Central memory CD8-positive, alpha-beta T cell (primary cell): ENCODE measurements around the gene KCNJ12.
"Not testable (repeated sequence)": the region's sequence is repeated elsewhere in the genome, so short reads cannot be mapped to it uniquely, and the experiment has no call there.

Source experiments
- ATAC-seq: fragments of 150-1000 bp; cut with Tn5 transposase; replicated peaks from 2 replicates; pipeline ENCODE4 v1.10.0; 2022; ENCODE audit warnings: mild to moderate bottlenecking, moderate FRiP score, moderate number of reproducible peaks; ENCODE audit not compliant: poor library complexity, severe bottlenecking; ENCODE audit errors: extremely low read depth
- DNase-seq, 2 donors: peaks; one replicate each; pipeline ENCODE4 v3.0.0; 2021; ENCODE audit warnings: low spot score in 2 of 2
- H3K27ac Mint-ChIP-seq: one replicate; pipeline ENCODE4 v1.8.0; 2022; ENCODE audit warnings: low read depth, mild to moderate bottlenecking, moderate library complexity, mixed read lengths
- H3K27me3 Mint-ChIP-seq: one replicate; pipeline ENCODE4 v1.8.0; 2022; ENCODE audit warnings: mixed read lengths
- H3K36me3 Mint-ChIP-seq: one replicate; pipeline ENCODE4 v1.8.0; 2022; ENCODE audit warnings: mild to moderate bottlenecking, moderate library complexity, mixed read lengths; ENCODE audit not compliant: insufficient read depth
- H3K4me1 Mint-ChIP-seq: one replicate; pipeline ENCODE4 v1.8.0; 2022; ENCODE audit warnings: mixed read lengths
- H3K4me3 Mint-ChIP-seq: one replicate; pipeline ENCODE4 v1.8.0; 2022; ENCODE audit warnings: mild to moderate bottlenecking, moderate library complexity, mixed read lengths
- H3K9me3 Mint-ChIP-seq: one replicate; pipeline ENCODE4 v1.8.0; 2022; ENCODE audit warnings: mixed read lengths

The KCNJ12 gene

DNA sequence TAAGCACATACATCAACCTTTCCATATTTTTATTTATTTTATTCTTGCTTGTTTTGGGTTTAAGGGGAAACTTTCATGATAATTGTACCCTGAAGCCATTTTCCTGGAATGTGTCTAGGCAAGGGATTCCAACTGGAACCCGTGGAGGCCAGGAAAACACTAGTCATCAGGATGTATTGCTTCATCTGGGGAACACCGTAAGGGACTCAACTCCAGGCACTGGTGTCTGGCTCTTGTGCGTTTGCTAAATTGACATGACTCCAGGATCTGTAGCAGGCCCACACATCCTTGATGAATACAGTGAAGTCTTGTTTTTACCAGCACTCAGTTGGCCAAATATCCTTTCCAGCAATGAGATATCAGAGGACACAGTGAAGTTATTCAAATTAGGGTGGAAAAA lies 51.6 kb downstream of the KCNJ12 start:
- H3K27ac Mint-ChIP-seq, H3K4me1 Mint-ChIP-seq, H3K36me3 Mint-ChIP-seq, H3K4me3 Mint-ChIP-seq, ATAC-seq, DNase-seq, H3K9me3 Mint-ChIP-seq: not testable (repeated sequence)
- H3K27me3 Mint-ChIP-seq, result peaks cover 17% of the 10 kb centered on the region

DNA sequence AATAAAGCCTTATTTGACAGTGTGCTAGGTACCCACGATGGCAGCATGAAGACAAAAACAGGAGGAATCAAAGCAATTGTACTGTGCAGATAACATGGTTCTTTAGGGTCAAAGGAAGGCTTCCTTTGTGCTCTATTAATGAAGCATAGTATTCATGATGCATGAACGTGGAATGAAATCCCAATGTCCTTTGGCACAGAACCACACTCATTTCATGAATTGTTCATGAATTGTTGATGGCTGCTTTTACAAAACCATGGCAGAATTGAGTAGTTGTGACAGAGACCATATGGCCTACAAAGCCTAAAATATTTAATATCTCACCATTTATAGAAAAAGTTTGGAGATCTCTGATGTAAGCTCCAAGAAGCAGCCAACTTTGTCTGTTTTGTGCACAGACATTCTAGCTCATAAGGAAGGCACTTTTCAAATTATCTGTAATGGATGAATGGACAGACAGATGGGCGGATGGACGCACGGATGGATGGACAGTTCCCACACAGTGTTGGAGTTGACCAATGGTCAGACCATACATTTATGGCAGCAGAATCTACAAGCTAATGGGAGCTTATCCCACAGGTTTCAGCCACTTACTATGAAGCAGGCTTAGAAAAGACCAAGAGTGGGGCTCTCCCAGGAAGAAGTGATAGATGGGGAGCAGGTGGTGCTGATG lies 52.7 kb downstream of the KCNJ12 start:
- ATAC-seq, DNase-seq, H3K27ac Mint-ChIP-seq, H3K4me1 Mint-ChIP-seq, H3K9me3 Mint-ChIP-seq, H3K36me3 Mint-ChIP-seq, H3K4me3 Mint-ChIP-seq: not testable (repeated sequence)
- peaks cover 19% of the 10 kb centered on the region for H3K27me3 Mint-ChIP-seq

DNA sequence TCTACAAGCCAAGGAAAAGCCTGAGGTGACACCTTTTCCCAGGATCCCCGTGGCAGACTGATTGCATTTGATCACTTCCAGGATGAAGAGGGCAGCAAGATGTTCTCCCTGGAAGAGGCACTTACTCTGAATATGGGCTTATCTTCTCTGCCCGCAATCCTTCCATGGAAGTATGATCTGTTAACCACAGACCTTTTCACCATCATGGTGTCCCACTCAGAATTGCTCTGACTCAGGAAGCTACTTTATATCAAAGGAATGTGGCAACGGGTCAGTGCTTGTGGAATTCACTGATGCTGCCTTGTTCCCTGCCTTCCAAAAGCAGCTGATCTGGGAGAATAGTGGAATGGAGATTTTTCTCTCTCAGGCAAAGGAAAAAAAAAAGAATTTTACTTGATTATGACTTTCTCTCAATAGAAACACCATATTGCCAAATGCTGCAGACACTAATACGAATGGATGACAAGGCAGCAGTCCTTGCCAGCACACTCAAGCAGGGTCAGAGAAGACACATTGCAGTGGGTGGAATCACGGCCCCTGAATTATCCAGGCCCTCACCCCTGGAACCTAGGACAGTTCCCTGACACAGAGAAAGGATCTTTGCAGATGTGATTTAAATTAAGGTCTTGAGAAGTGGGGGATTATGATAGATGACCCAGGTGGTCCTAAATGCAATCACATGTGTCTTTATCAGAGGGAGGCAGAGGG lies 53.9 kb downstream of the KCNJ12 start:
- not testable (repeated sequence) for ATAC-seq, H3K36me3 Mint-ChIP-seq, H3K9me3 Mint-ChIP-seq, H3K27ac Mint-ChIP-seq, H3K4me3 Mint-ChIP-seq, H3K4me1 Mint-ChIP-seq, DNase-seq
- H3K27me3 Mint-ChIP-seq, result peaks cover 18% of the 10 kb centered on the region

DNA sequence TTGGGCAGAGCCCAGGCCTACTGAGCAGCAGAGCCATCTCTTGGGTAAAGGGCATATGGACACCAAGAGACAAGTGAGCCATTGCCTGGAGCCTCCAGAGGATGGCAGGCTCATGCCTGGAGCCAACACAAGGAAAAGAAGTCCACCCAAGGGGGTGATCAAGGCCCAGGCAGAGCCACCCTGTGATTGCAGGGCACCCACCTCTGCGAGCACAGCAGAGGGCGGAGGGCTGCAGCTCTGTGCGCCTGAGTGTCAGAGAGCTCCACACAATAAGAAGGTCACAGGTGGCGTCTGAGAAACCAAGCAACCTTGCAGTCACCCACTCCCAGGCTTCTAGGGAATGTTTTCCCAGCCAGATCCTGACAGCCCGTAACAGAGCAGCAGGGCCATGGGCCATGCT lies 57.8 kb downstream of the KCNJ12 start:
- not testable (repeated sequence) for ATAC-seq, H3K27ac Mint-ChIP-seq, H3K4me1 Mint-ChIP-seq, H3K36me3 Mint-ChIP-seq, DNase-seq, H3K4me3 Mint-ChIP-seq, H3K9me3 Mint-ChIP-seq
- peaks cover 31% of the 10 kb centered on the region for H3K27me3 Mint-ChIP-seq

DNA sequence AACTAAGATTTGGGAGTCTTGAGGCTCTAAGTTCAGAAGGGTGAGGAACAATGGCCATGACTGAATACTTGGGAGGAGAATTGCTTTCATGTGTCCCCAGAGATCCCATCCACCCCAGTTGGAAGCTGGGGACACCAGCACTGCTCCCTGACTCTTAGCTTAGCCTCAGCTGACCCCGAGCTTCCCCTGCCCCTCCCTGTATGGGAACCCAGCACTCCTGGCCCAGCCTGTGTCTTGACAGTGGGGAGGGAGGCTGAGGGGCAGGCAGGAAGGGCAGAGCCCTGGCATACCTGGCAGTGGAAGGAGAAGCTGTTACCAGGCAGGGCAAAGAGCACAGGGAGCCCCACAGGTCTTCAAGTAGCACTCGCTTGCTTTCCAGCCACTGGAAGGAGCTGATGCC lies 58.8 kb downstream of the KCNJ12 start:
- H3K36me3 Mint-ChIP-seq, ATAC-seq, DNase-seq, H3K4me1 Mint-ChIP-seq, H3K27ac Mint-ChIP-seq, H3K9me3 Mint-ChIP-seq, H3K4me3 Mint-ChIP-seq: not testable (repeated sequence)
- peaks cover 31% of the 10 kb centered on the region for H3K27me3 Mint-ChIP-seq

DNA sequence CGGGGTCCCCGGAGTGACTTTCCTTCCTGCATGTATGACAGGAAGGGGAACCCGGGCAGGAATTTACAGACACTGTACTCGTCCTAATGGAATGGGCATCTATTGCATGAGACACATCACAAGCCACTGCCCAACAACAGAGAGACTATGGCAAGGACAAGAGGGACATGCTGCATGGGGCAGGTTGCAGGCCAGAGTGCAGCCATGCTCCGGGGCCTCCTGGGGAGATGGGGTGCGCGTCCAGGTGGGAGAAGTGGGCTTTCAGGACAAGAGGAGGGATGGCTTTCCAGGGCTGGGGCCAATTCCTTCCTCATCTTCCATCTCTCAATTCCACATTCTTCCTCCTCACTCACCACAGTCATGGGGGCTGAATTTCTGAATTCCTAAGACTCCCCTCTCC lies 60.3 kb downstream of the KCNJ12 start:
- DNase-seq, H3K4me1 Mint-ChIP-seq, H3K36me3 Mint-ChIP-seq, H3K9me3 Mint-ChIP-seq, H3K27ac Mint-ChIP-seq, H3K4me3 Mint-ChIP-seq, ATAC-seq: not testable (repeated sequence)
- H3K27me3 Mint-ChIP-seq, result peaks cover 31% of the 10 kb centered on the region

DNA sequence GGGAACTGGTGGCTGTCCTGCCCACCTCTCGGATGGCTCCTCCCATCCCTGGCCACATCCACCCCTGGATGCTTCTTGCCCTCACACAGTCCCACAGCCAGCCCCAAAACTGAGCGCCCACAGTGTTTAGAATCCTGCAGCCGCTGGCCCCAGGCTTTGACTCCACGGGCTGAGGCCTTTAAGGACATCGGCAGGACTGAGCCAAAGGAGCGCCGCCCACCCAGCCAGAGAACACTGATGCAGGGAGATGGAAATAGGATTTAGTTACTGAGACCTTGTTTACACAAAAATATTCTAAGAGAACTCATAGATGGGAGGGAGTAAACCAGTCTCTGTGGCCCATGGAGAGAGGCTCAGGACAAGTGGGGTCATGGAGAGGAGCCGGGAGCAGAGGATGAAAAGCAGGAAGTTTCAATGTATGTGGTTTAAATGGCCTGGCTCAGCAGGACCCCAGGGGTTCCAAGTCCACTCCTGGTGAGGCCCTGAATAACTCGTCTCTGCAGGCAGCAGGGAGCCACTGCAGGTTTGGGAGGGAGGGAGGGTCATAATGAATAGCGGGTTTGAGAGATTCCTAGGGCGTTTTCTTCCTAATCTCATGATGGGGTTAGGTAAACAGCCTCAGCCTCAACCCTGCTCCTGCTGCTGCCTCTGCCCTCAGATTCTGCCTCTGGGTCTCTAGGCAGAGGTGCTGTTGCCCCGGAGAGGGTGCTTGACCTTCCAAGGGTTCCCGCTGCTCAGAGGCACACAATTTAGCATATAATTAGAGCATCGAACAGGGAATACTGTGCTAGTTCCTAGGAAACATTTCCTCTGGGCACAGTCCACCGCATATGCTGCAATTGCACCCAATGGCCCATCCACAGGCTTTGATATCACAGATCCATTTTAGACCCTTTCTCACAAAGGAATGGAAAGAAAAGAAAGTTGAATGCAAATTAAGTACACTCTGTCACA lies 61.0 kb downstream of the KCNJ12 start:
- DNase-seq, H3K9me3 Mint-ChIP-seq, H3K36me3 Mint-ChIP-seq, H3K4me3 Mint-ChIP-seq, ATAC-seq, H3K4me1 Mint-ChIP-seq, H3K27ac Mint-ChIP-seq: not testable (repeated sequence)
- peaks cover 31% of the 10 kb centered on the region for H3K27me3 Mint-ChIP-seq

DNA sequence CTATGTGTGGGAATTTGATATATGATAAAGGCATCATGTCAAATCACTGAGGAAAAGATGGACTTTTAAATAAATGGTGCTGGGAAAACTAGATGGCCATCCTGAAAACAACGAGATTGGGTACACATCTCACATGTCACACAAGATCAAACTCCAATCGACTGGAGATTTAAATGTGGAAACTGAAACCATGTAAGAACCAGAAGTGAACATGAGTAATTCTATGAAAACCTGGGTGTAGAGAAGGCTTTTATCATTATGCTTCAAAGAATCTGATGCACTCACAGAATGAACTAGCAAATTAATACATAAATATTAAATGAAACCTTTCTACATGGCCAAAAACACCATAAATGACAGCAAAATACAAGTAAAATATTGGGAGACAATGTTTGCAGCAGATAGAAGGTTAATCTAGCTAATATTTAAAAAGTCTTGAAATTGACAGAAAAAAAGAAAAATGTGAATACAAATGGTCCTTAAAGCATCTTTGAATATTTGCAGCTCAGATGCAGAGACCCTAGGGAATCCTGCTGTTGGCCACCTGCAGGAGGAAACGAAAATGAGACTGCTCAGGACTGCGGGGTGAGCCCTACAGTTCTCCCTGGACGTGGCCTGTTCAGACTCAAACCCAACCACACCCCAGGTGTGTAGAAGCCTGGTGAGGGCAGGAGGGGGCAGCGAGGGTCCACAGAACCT lies 62.3 kb downstream of the KCNJ12 start:
- H3K4me1 Mint-ChIP-seq, ATAC-seq, H3K9me3 Mint-ChIP-seq, H3K36me3 Mint-ChIP-seq, H3K27ac Mint-ChIP-seq, DNase-seq, H3K4me3 Mint-ChIP-seq: not testable (repeated sequence)
- H3K27me3 Mint-ChIP-seq, result peaks cover 30% of the 10 kb centered on the region

DNA sequence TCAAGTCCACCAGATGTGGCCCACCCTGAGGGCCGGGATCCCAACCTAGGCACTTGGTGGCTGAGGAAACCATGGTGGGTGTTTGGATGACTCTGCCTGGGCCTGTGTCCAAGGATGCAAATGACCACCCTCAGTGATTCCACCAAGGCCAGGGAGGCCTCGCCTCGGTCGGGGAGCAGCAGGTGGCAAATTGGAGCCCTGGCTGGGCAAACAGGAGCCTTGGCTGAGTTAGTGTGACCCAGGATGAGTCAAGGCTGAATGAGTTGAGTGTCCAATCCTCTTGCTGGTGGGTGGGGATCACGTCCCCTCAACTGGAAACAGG lies 62.8 kb downstream of the KCNJ12 start:
- H3K4me1 Mint-ChIP-seq, DNase-seq, H3K36me3 Mint-ChIP-seq, H3K4me3 Mint-ChIP-seq, H3K27ac Mint-ChIP-seq, H3K9me3 Mint-ChIP-seq, ATAC-seq: not testable (repeated sequence)
- peaks cover 25% of the 10 kb centered on the region for H3K27me3 Mint-ChIP-seq

DNA sequence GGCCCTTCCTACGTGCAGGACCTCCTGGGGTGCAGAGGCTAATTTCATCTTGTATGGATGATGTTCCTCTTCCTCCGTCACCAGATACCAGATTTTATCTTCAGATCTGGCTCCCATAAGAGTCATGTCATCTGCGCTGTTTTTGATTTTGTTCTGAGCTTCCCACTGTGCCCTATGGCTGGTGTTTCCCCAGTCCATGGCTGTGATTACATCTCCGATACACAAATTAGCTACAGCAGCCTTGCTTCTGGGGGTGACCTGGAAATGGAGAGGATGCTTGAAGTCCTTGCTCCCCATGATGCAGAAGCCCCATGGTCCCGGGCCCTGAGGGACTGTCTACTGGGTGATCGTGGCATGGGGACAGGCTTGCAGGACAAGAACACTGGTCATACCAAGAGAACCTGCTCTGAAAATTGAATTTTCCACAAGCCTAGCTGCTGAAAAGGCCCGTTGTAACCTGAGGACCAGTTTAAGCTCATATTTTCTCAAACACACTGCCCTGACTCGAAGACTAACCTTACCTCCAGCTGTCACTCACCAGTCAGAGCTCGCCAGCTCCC lies 69.0 kb downstream of the KCNJ12 start:
- Mint-ChIP-seq H3K27ac (no peak overlapping the region), H3K9me3 (no peaks in the 10 kb centered on the region), H3K36me3 (no peaks in the 10 kb centered on the region), H3K4me1 (no peaks in the 10 kb centered on the region), H3K4me3 (no peak overlapping the region), H3K27me3 (peaks cover 21% of the 10 kb centered on the region)
- ATAC-seq, result no peak
- no peak for DNase-seq

DNA sequence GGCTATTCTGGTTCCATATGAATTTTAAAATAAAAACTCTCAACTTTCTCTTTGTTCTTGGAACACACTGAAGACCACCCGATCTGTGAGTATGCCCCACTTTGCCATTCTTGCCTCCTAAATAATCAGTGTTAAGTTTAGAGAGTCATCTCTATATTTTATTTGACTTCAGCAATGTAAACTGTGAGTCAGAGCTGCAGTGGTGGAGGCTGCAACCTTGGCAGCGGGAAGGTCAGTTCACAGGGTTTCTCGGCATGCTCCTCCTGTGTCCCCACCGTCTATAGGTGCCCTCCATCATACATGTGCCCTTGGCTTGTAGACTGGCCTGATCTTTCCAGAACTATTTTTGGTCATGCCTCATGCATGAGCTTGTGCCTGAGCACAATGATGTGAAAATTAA lies 71.4 kb downstream of the KCNJ12 start:
- not testable (repeated sequence) for H3K4me3 Mint-ChIP-seq, ATAC-seq, H3K4me1 Mint-ChIP-seq, H3K9me3 Mint-ChIP-seq, H3K36me3 Mint-ChIP-seq, DNase-seq, H3K27ac Mint-ChIP-seq
- peaks cover 26% of the 10 kb centered on the region for H3K27me3 Mint-ChIP-seq

DNA sequence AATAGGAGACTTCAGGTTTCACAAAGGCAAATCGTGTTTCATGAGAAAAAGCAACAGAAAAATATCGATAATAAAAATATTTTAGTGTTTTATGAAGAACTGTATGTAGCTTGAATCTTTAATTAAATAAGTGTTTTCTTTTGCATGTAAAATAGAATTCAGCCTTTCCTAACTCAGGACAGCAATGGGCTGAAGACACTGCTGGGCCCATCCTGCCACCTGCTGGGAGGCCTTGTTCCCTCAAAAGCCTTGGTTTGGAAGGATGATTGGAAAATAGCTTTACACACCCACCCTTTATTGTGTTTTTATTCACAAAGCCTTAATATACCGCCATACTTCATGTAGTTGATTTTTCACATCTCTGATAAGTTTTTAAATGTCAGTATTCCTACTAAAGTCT lies 73.7 kb downstream of the KCNJ12 start:
- not testable (repeated sequence) for H3K27ac Mint-ChIP-seq, ATAC-seq, H3K4me1 Mint-ChIP-seq, H3K36me3 Mint-ChIP-seq, H3K9me3 Mint-ChIP-seq, H3K4me3 Mint-ChIP-seq, DNase-seq
- H3K27me3 Mint-ChIP-seq, result peaks cover 40% of the 10 kb centered on the region
